Measurements from ENCODE around the gene RNF103. TPM values are rescaled to one million over a fixed set of nuclear protein-coding genes. Genes with fewer than 3 reads are reported as not detected.

RNF103 gene
- total and polyA plus RNA-seq, 8 donors: 7.8 to 132 (median 28.6) TPM

DNA sequence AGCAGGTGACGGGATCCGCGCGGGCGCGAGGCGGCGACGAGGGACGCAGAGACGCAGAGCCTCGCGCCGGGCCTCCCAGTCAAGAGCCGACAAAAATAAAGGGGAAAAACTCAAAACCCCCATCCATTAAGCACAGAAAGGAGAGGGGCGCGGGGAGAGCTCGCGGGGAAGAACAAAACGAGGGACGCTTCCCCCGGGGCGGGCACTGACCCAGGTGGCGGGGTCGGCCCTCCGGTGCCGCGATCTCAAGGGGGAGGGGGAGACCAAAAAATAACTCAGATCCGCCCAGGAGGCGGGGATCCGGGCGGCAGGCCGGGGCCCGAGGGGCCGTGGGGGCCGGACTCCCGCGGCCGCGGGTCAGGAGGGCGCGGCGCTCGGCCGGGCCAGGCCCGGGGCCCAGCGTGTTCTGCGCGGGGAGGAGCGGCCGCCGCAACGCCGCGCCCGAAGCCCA is 597 bp downstream of the RNF103 start:
- DNase-seq: peak; percentile 59 to 84
- 0 to 1% (median 0%) methylated on average over 28 to 56 of the region's 56 CpGs for WGBS, 5 donors
- intact Hi-C loops (cut with DNase I; ENCODE audit: low total_unique reads): no loop called here
- H3K4me3 ChIP-seq: peak overlapping the region; percentile 56 to 85 (median 62)
- TF ChIP-seq, protein P1, sequence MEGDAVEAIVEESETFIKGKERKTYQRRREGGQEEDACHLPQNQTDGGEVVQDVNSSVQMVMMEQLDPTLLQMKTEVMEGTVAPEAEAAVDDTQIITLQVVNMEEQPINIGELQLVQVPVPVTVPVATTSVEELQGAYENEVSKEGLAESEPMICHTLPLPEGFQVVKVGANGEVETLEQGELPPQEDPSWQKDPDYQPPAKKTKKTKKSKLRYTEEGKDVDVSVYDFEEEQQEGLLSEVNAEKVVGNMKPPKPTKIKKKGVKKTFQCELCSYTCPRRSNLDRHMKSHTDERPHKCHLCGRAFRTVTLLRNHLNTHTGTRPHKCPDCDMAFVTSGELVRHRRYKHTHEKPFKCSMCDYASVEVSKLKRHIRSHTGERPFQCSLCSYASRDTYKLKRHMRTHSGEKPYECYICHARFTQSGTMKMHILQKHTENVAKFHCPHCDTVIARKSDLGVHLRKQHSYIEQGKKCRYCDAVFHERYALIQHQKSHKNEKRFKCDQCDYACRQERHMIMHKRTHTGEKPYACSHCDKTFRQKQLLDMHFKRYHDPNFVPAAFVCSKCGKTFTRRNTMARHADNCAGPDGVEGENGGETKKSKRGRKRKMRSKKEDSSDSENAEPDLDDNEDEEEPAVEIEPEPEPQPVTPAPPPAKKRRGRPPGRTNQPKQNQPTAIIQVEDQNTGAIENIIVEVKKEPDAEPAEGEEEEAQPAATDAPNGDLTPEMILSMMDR (IDR thresholded peaks at IDR 0.05): no peak
- TF ChIP-seq POLR2AphosphoS5 (IDR thresholded peaks at IDR 0.05): no peak
- TF ChIP-seq EP300 (IDR thresholded peaks at IDR 0.05): no peak
- TF ChIP-seq POLR2A (IDR thresholded peaks at IDR 0.05): no peak
- peaks cover 19 to 53% (median 37%) of the 10 kb centered on the region in 4 donors for H3K4me1 ChIP-seq
- no peaks in the 10 kb centered on the region for H3K9me3 ChIP-seq
- H3K36me3 ChIP-seq: peaks cover 7 to 22% (median 19%) of the 10 kb centered on the region in 4 donors
- peak overlapping the region; percentile 97 to 100 (median 99) for H3K27ac ChIP-seq
- no peaks in the 10 kb centered on the region for H3K27me3 ChIP-seq

DNA sequence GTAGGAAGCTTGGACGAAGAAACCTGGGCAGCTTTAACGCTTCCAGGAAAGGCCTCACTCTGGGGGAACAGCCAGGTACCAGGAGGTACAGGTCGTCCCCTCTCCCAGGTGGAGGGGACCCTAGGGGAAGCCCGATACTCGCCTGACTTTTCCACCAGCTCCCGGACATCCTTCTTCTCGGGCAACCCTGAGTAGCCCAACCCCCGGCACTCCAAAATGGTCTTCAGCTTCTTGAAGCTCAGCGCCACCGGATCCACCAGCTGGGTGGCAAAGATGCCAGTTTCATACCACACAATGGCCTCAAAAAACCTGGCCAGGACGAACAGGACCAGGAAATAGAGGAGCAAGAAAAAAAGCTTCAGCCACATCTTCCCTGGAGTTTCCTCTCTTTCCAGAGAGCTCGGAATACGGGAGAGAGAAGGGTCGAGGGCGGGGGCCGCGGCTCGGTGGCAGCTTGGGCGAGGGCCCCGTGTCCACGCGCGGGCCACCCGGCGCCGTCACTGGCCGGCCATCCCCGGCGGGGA is 1.1 kb downstream of the RNF103 start:
- Histone ChIP-seq H3K27me3 (no peaks in the 10 kb centered on the region), H3K9me3 (no peaks in the 10 kb centered on the region), H3K4me1 (peaks cover 15 to 53% (median 35%) of the 10 kb centered on the region in 4 donors), H3K4me3 (peak overlapping the region; percentile 56 to 85 (median 62)), H3K27ac (peak overlapping the region; percentile 97 to 100 (median 99)), H3K36me3 (peaks cover 7 to 26% (median 23%) of the 10 kb centered on the region in 4 donors)
- intact Hi-C loops (cut with DNase I; ENCODE audit: low total_unique reads): no loop called here
- 0 to 1% (median 0%) methylated on average over 26 to 29 of the region's 29 CpGs for WGBS, 5 donors
- DNase-seq: peak; percentile 44 to 76
- TF ChIP-seq, protein P1 (IDR thresholded peaks at IDR 0.05): no peak
- TF ChIP-seq EP300 (IDR thresholded peaks at IDR 0.05) (no peak), POLR2A (IDR thresholded peaks at IDR 0.05) (no peak), POLR2AphosphoS5 (IDR thresholded peaks at IDR 0.05) (no peak)

DNA sequence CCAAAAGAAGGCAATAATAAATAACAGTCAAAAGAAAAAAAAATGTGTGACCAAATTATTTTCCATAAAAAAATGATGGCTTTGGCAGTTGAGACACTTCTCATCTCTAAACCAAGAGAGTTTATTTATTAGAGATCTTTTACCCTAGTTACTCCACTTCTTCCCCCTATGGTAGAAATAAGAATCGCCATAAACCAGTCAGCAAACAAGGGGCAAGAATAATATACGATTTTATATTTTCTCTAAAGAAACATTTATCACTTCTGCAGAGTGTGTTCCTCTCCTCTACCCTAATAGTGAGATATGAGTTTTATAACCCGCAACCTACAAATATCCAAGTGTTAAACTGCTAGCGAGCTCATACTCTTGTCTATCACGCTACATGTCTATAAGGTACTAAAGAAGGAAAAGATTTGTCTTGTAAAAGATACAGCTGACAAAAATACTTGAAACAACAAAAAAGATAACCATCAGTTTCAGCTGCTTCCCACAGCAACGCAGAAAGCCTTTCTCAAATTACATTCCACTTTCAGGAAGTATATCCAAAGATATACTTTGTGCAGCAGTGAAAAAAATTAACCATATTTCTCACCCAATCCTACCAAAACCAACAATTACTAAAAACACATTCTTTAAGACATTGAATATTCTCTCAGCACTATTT is 2.3 kb downstream of the RNF103 start:
- H3K4me3 ChIP-seq: peak overlapping the region; percentile 56 to 85 (median 62)
- H3K9me3 ChIP-seq: no peaks in the 10 kb centered on the region
- H3K36me3 ChIP-seq: peaks cover 7 to 38% (median 34%) of the 10 kb centered on the region in 4 donors
- H3K27ac ChIP-seq: peak overlapping the region in 4 of 5 donors; percentile 44 to 100 (median 99)
- peaks cover 19 to 62% (median 40%) of the 10 kb centered on the region in 4 donors for H3K4me1 ChIP-seq
- intact Hi-C loops (cut with DNase I; ENCODE audit: low total_unique reads): no loop called here
- peak in 1 of 2 donors; percentile 18 for DNase-seq
- no peaks in the 10 kb centered on the region for H3K27me3 ChIP-seq
- TF ChIP-seq EP300 (IDR thresholded peaks at IDR 0.05): no peak
- TF ChIP-seq, protein P1 (IDR thresholded peaks at IDR 0.05): peak in 1 of 7 experiments; percentile 6
- no peak for TF ChIP-seq POLR2AphosphoS5 (IDR thresholded peaks at IDR 0.05)
- no peak for TF ChIP-seq POLR2A (IDR thresholded peaks at IDR 0.05)
- 5 to 13% (median 7%) methylated on average over 6 of the region's 6 CpGs for WGBS, 5 donors

DNA sequence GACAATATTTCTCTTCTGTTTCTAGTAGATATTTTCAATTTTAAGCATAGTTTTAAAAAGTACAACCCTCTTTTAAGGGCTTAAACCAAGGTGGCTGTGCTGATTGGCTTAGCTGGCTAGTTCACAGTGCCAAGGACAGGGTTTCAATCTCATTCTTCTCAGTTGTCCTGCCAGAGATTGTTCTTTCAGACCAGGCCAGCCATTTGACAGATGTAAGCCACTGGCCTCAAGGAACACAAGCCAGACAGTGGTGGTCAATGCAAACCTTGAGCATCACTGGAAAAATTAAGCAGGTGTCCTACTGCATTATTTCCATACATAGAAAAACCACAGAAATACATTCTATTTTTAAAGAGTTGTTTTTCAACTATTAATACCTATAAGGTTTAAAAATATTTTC is 5.9 kb downstream of the RNF103 start:
- intact Hi-C loops (cut with DNase I; ENCODE audit: low total_unique reads): no loop called here
- TF ChIP-seq POLR2AphosphoS5 (IDR thresholded peaks at IDR 0.05) (no peak), POLR2A (IDR thresholded peaks at IDR 0.05) (no peak)
- TF ChIP-seq, protein P1 (IDR thresholded peaks at IDR 0.05): no peak
- Histone ChIP-seq H3K27me3 (no peaks in the 10 kb centered on the region), H3K4me3 (no peak overlapping the region), H3K36me3 (peaks cover 7 to 73% (median 68%) of the 10 kb centered on the region in 4 donors), H3K27ac (no peak overlapping the region), H3K9me3 (no peaks in the 10 kb centered on the region), H3K4me1 (peaks cover 12 to 67% (median 41%) of the 10 kb centered on the region in 4 donors)
- DNase-seq: no peak

Measured in stomach (tissue), 9 donors.